MM.1S (cell line): ENCODE data around the gene SSTR4.

Source experiments
- EZH2 ChIP-seq: fragments of 300-600 bp; sonication (generic); optimal IDR thresholded peaks from 2 replicates; pipeline ENCODE3; 2017; ENCODE audit warnings: low read depth, mild to moderate bottlenecking, antibody characterized with exemption, low read length, mixed read lengths
- TF ChIP-seq, protein P1 (sequence below): fragments of 300-600 bp; sonication (generic); IDR thresholded peaks from 2 replicates; pipeline ENCODE4 v1.5.1; 2016; ENCODE audit warnings: antibody characterized with exemption, low read length, mixed read lengths

DNA sequence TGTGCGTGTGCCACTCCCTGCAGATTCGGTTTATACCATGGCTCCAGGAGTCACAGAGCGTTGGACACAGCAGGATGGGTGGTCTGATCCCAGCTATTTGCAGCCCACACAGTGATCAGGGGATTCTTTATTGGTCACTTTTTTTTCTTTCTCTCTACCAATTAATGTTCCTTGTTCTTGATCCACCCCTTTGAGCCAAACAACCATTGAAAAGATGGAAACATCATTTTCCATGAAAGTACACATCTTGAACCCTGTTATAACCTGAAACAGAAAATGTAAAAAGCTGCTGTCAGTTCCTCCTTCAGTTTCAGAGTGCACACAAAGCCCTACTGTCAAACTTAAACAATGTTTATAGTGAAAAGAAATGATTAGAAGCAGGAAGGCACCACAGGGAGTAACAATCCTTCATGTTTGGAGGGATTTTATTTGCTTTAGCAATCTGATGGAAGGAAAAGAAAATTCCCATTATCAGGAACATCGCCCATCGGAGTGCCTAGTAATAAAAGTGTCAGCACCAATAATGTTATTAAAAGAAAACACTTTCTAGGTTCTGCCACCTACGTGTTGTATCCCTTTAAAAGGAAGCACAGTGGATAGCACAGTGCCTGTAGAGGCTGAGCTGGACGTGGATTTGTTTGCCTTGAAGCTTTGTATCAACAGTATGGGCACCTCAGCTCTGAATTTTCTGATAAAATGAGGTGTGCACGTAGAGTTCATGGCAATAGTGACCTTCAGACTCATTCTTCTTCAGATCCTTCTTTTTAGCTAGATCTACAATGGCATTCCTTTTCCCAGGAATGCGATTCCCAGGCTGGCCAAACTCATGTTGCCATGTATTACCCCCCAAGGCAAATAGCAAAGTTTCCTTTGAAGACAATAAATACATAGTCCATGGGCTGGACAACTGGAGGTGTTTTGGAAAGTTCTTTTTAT is 30.4 kb downstream of the SSTR4 start:
- TF ChIP-seq, protein P1, sequence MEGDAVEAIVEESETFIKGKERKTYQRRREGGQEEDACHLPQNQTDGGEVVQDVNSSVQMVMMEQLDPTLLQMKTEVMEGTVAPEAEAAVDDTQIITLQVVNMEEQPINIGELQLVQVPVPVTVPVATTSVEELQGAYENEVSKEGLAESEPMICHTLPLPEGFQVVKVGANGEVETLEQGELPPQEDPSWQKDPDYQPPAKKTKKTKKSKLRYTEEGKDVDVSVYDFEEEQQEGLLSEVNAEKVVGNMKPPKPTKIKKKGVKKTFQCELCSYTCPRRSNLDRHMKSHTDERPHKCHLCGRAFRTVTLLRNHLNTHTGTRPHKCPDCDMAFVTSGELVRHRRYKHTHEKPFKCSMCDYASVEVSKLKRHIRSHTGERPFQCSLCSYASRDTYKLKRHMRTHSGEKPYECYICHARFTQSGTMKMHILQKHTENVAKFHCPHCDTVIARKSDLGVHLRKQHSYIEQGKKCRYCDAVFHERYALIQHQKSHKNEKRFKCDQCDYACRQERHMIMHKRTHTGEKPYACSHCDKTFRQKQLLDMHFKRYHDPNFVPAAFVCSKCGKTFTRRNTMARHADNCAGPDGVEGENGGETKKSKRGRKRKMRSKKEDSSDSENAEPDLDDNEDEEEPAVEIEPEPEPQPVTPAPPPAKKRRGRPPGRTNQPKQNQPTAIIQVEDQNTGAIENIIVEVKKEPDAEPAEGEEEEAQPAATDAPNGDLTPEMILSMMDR = no peak
- no peak for TF ChIP-seq EZH2
